HCEC 1CT (cell line): ENCODE results near the gene RPS19.
"Not testable (repeated sequence)": the region's sequence is repeated elsewhere in the genome, so short reads cannot be mapped to it uniquely, and the experiment has no call there.

ENCODE experiments used
- DNase-seq: peaks from one replicate; pipeline ENCODE4 v3.0.0-alpha.2; 2017

Gene RPS19

GRCh38 chr19:41903193-41903953 is 43.3 kb downstream of the RPS19 start:
- no peak for DNase-seq

- DNase-seq, result no peak
Measured at GRCh38 chr19:41904118-41904870, 44.2 kb downstream of the RPS19 start.

GRCh38 chr19:41905273-41906002 is 45.4 kb downstream of the RPS19 start:
- DNase-seq, result no peak

GRCh38 chr19:41906271-41906670 is 46.2 kb downstream of the RPS19 start:
- DNase-seq, result no peak

- no peak for DNase-seq
Measured at GRCh38 chr19:41906916-41907680, 47.0 kb downstream of the RPS19 start.

GRCh38 chr19:41907994-41908615 is 48.0 kb downstream of the RPS19 start:
- DNase-seq, result no peak

- DNase-seq, result no peak
Measured at GRCh38 chr19:41908724-41909464, 48.8 kb downstream of the RPS19 start.

GRCh38 chr19:41909706-41910105 is 49.7 kb downstream of the RPS19 start:
- DNase-seq, result no peak

- DNase-seq, result no peak
Measured at GRCh38 chr19:41910240-41910991, 50.4 kb downstream of the RPS19 start.

GRCh38 chr19:41910992-41911888 is 51.2 kb downstream of the RPS19 start:
- DNase-seq, result no peak

GRCh38 chr19:41911889-41912731 is 52.1 kb downstream of the RPS19 start:
- DNase-seq, result no peak

- no peak for DNase-seq
Measured at GRCh38 chr19:41912899-41913537, 53.0 kb downstream of the RPS19 start.

GRCh38 chr19:41913538-41914423 is 53.7 kb downstream of the RPS19 start:
- no peak for DNase-seq

- not testable (repeated sequence) for DNase-seq
Measured at GRCh38 chr19:41914424-41914834, 54.4 kb downstream of the RPS19 start.

GRCh38 chr19:41915021-41915775 is 55.1 kb downstream of the RPS19 start:
- DNase-seq, result no peak

GRCh38 chr19:41915776-41916414 is 55.8 kb downstream of the RPS19 start:
- DNase-seq, result no peak
